HepG2 (cell line): ENCODE measurements around the gene YWHAE. TPM values are rescaled to one million over a fixed set of nuclear protein-coding genes. Genes with fewer than 3 reads are reported as not detected.

Experiments used
- ATAC-seq: fragments of 200-7000 bp; cut with Tn5 transposase; 3 replicates; pipeline ENCODE4 v1.9.1; 2020; ENCODE audit warnings: mild to moderate bottlenecking, moderate library complexity
- BruUV-seq: library from RNA; stranded (reverse); fragments of 400-500 nt; replicated peaks from 2 replicates; lab custom pipeline; 2021; lab: Mats Ljungman, UMichigan
- CTCF ChIA-PET: fragments of 300-600 bp; formaldehyde crosslinking; extraction: SDS; loops from one replicate; lab custom pipeline; 2021; ENCODE audit warnings: low total read pairs, inconsistent platforms, low intra/inter-chr PET ratio; lab: Yijun Ruan, JAX
- POLR2A ChIA-PET: fragments of 350-600 bp; sonication (Branson Sonifier 250); formaldehyde crosslinking; loops from one replicate; lab custom pipeline; 2020; ENCODE audit warnings: antibody characterized with exemption, inconsistent platforms; lab: Yijun Ruan, JAX
- DNase-seq: peaks from one replicate; pipeline ENCODE4 v3.0.0-alpha.2; 2015; ENCODE audit warnings: low spot score
- FAIRE-seq: peaks from 3 replicates; lab custom pipeline; 2011; peaks lifted over from hg19 to GRCh38; lab: Jason Lieb, UNC
- H2AFZ ChIP-seq: one replicate; pipeline ENCODE4 v1.6.1; 2011; ENCODE audit warnings: low read length, inconsistent platforms
- H3K27ac ChIP-seq: fragments of 300-600 bp; 3 replicates; pipeline ENCODE4 v1.8.0; 2011; ENCODE audit warnings: mixed run types, mild to moderate bottlenecking, mixed read lengths, low read length, inconsistent platforms; ENCODE audit not compliant: insufficient read depth; ENCODE audit errors: extremely low read length
- H3K27me3 ChIP-seq, 2 experiments: fragments of 200-600 bp in 1 of 2; 2 replicates in 1 of 2; 3 replicates in 1 of 2; pipeline versions ENCODE4 v1.6.0 to v1.8.0; 2011; ENCODE audit warnings: low read length in 2 of 2, mild to moderate bottlenecking in 2 of 2, moderate library complexity in 2 of 2, inconsistent platforms in 1 of 2; ENCODE audit not compliant: insufficient read depth in 2 of 2, control insufficient read depth in 1 of 2
- H3K36me3 ChIP-seq, 2 experiments: fragments of 200-600 bp in 1 of 2; replicated peaks in 1 of 2; 2 replicates in 1 of 2; 3 replicates in 1 of 2; pipeline versions ENCODE4 v1.5.1 to v1.8.0; 2011; ENCODE audit warnings: low read length in 2 of 2, inconsistent platforms in 1 of 2; ENCODE audit not compliant: insufficient read depth in 2 of 2, control insufficient read depth in 1 of 2
- H3K4me1 ChIP-seq: 2 replicates; pipeline ENCODE4 v1.5.1; 2012; ENCODE audit warnings: low read length, inconsistent platforms; ENCODE audit not compliant: insufficient read depth
- H3K4me2 ChIP-seq: 2 replicates; pipeline ENCODE4 v1.6.0; 2011; ENCODE audit warnings: low read depth, low read length, inconsistent platforms
- H3K4me3 ChIP-seq, 3 experiments: fragments of 200-600 bp in 1 of 3; sonication (generic), shearing (Covaris generic) in 1 of 3; replicated peaks in 1 of 3; 2 replicates each; pipeline ENCODE4 v1.5.1; 2011 to 2016; ENCODE audit warnings: low read length in 3 of 3, inconsistent platforms in 2 of 3, low read depth in 2 of 3, mild to moderate bottlenecking in 2 of 3, control low read depth in 1 of 3, mixed read lengths in 1 of 3; ENCODE audit not compliant: insufficient read depth in 1 of 3
- H3K79me2 ChIP-seq: one replicate; pipeline ENCODE4 v1.6.1; 2011; ENCODE audit warnings: low read length, inconsistent platforms; ENCODE audit not compliant: insufficient read depth
- H3K9ac ChIP-seq: 2 replicates; pipeline ENCODE4 v1.6.0; 2011; ENCODE audit warnings: mild to moderate bottlenecking, low read depth, low read length, inconsistent platforms; ENCODE audit not compliant: insufficient read depth
- H3K9me3 ChIP-seq: 2 replicates; pipeline ENCODE4 v1.5.1; 2012; ENCODE audit warnings: mild to moderate bottlenecking, low read length
- H4K20me1 ChIP-seq: 2 replicates; pipeline ENCODE4 v1.6.0; 2011; ENCODE audit warnings: inconsistent platforms, mild to moderate bottlenecking, low read length, moderate library complexity; ENCODE audit not compliant: insufficient read depth
- MXI1 ChIP-seq: IDR thresholded peaks from 3 replicates; pipeline ENCODE4 v1.6.1; 2012; ENCODE audit warnings: low read depth, low read length, inconsistent platforms, borderline replicate concordance
- NFIC ChIP-seq: IDR thresholded peaks from 2 replicates; pipeline ENCODE4 v1.6.1; 2012; ENCODE audit warnings: mild to moderate bottlenecking, low read length, inconsistent platforms
- RFX1 ChIP-seq: fragments of 450-650 bp; IDR thresholded peaks from 2 replicates; pipeline ENCODE4 v1.6.1; 2017
- TARDBP ChIP-seq: sonication (generic); formaldehyde crosslinking; IDR thresholded peaks from 2 replicates; pipeline ENCODE4 v1.8.0; 2022; ENCODE audit warnings: mild to moderate bottlenecking, missing genetic modification reagents
- ZBTB2 ChIP-seq: sonication (generic); formaldehyde crosslinking; IDR thresholded peaks from 2 replicates; pipeline ENCODE4 v1.8.0; 2022; ENCODE audit warnings: low read depth, missing genetic modification reagents
- WGBS: methylation state at CpG from one replicate; pipeline ENCODE4 v1.1.6; 2017; ENCODE audit warnings: low lambda C conversion rate; 5-methylcytosine and 5-hydroxymethylcytosine counted together
- in situ Hi-C: cut with HindIII; loops from 2 replicates; pipeline ENCODE4 v1.10.0; 2017; ENCODE audit warnings: low pct_unique_long_range_greater_than_20kb; ENCODE audit not compliant: extremely low pct_ligation_motif_present
- intact Hi-C: fragments of 100-400 bp; cut with micrococcal nuclease; formaldehyde crosslinking; loops from one replicate; pipeline ENCODE4 v1.10.0; 2022; ENCODE audit not compliant: unreplicated experiment
- polyA plus RNA-seq, 8 experiments: library from polyadenylated mRNA; depleted of rRNA in 3 of 8; stranded (reverse) in 7 of 8; unstranded in 1 of 8; fragments of >200 nt; fragmentation: Illumina TruSeq in 4 of 8; extraction: Trizol in 4 of 8; gene quantifications; 2 replicates each; pipeline versions ENCODE4 v1.2.1 to v1.2.3, GENCODE V29; 2011 to 2016; ENCODE audit warnings: low read depth in 4 of 8, missing spikeins in 1 of 8, mixed read lengths in 1 of 8; ENCODE audit not compliant: insufficient read depth in 1 of 8
- total RNA-seq, 5 experiments: library from RNA; depleted of rRNA; stranded (reverse); fragments of >200 nt; fragmentation: Illumina TruSeq; extraction: Trizol; gene quantifications; 2 replicates each; pipeline ENCODE4 v1.2.3, GENCODE V29; 2016; ENCODE audit warnings: low read depth in 1 of 5

The YWHAE gene
- total and polyA plus RNA-seq, 2 of the 13 experiments (the other 11 are each of a cell fraction or from before 2014, with no cell fraction given) = 256 to 335 TPM

- DNase-seq (no peak), FAIRE-seq (no peak), ATAC-seq (no peak)
- Histone ChIP-seq H3K36me3 (no peaks in the 10 kb centered on the region), H3K27ac (no peak overlapping the region), H3K4me2 (no peak overlapping the region), H2AFZ (no peak overlapping the region), H3K4me1 (no peaks in the 10 kb centered on the region), H3K9ac (no peak overlapping the region), H3K79me2 (no peaks in the 10 kb centered on the region), H3K27me3 (peaks cover 15 to 70% of the 10 kb centered on the region in 2 experiments), H4K20me1 (no peaks in the 10 kb centered on the region), H3K4me3 (no peak overlapping the region), H3K9me3 (no peaks in the 10 kb centered on the region)
- in situ Hi-C loops (no loop called here), intact Hi-C loops (no loop called here)
- ChIA-PET POLR2A (no interaction called here), CTCF (no interaction called here)
- WGBS = 28% methylated on average over 4 of the region's 19 CpGs
- no peak for TF ChIP-seq RFX1
- TF ChIP-seq TARDBP = no peak
- BruUV-seq = no TSS peak
Observed at GRCh38 chr17:1304962-1305563, 95.0 kb downstream of the YWHAE start.

GRCh38 chr17:1304522-1304921 is 95.5 kb downstream of the YWHAE start:
- no peaks in the 10 kb centered on the region for H3K4me1 ChIP-seq
- DNase-seq (no peak), ATAC-seq (no peak), FAIRE-seq (no peak)
- ChIA-PET CTCF (no interaction called here), POLR2A (no interaction called here)
- WGBS = 40% methylated on average over 2 of the region's 5 CpGs
- no peak overlapping the region for H2AFZ ChIP-seq
- TF ChIP-seq MXI1 (no peak), NFIC (no peak), ZBTB2 (CRISPR knock-in tag) (no peak)
- in situ Hi-C loops = no loop called here
- peaks cover 15 to 75% of the 10 kb centered on the region in 2 experiments for H3K27me3 ChIP-seq
- no TSS peak for BruUV-seq
- no peaks in the 10 kb centered on the region for H4K20me1 ChIP-seq
- H3K4me2 ChIP-seq = no peak overlapping the region
- H3K27ac ChIP-seq = no peak overlapping the region
- intact Hi-C loops = no loop called here
- H3K9me3 ChIP-seq = no peaks in the 10 kb centered on the region
- H3K9ac ChIP-seq = no peak overlapping the region
- H3K4me3 ChIP-seq = no peak overlapping the region
- H3K36me3 ChIP-seq = no peaks in the 10 kb centered on the region
- no peaks in the 10 kb centered on the region for H3K79me2 ChIP-seq
